K562 (cell line): ENCODE data around the gene CTSF. TPM values are rescaled to one million over a fixed set of nuclear protein-coding genes. Genes with fewer than 3 reads are reported as not detected.

Experiments
- CTBP1 ChIP-seq: fragments of 450-650 bp; IDR thresholded peaks from 2 replicates; pipeline ENCODE4 v1.6.1; 2016; ENCODE audit warnings: borderline replicate concordance
- JUND ChIP-seq, 2 experiments: IDR thresholded peaks; 2 replicates in 1 of 2; 3 replicates in 1 of 2; pipeline ENCODE4 v1.6.1; 2011; ENCODE audit warnings: borderline replicate concordance in 2 of 2, low read depth in 2 of 2, low read length in 2 of 2, improper control_type of control experiment in 1 of 2, missing biosample characterization in 1 of 2, missing genetic modification characterization in 1 of 2, missing genetic modification reagents in 1 of 2
- MCM3 ChIP-seq: fragments of 450-650 bp; IDR thresholded peaks from 2 replicates; pipeline ENCODE4 v1.6.1; 2016
- MEIS2 ChIP-seq: fragments of 450-650 bp; IDR thresholded peaks from 2 replicates; pipeline ENCODE4 v1.6.1; 2014; ENCODE audit warnings: mild to moderate bottlenecking; ENCODE audit not compliant: partially characterized antibody
- NFIC ChIP-seq: fragments of 450-650 bp; IDR thresholded peaks from 2 replicates; pipeline ENCODE4 v1.6.1; 2017; ENCODE audit warnings: mild to moderate bottlenecking, inconsistent platforms
- NR1H2 ChIP-seq: sonication (generic); formaldehyde crosslinking; IDR thresholded peaks from 2 replicates; pipeline ENCODE4 v1.4.0; 2020; ENCODE audit warnings: mild to moderate bottlenecking, missing genetic modification reagents
- POLR2AphosphoS5 ChIP-seq: IDR thresholded peaks from 2 replicates; pipeline ENCODE4 v1.6.1; 2011; ENCODE audit warnings: mild to moderate bottlenecking, low read depth, low read length, moderate library complexity; ENCODE audit not compliant: control insufficient read depth, insufficient read depth
- POLR2B ChIP-seq: fragments of 450-650 bp; IDR thresholded peaks from 2 replicates; pipeline ENCODE4 v1.6.1; 2018; ENCODE audit warnings: low read depth; ENCODE audit not compliant: partially characterized antibody
- PREB ChIP-seq: sonication (generic); formaldehyde crosslinking; IDR thresholded peaks from 2 replicates; pipeline ENCODE4 v1.8.1; 2023; ENCODE audit warnings: mild to moderate bottlenecking, missing genetic modification reagents
- PTRF ChIP-seq: fragments of 450-650 bp; IDR thresholded peaks from 2 replicates; pipeline ENCODE4 v1.6.1; 2016; ENCODE audit warnings: mild to moderate bottlenecking, missing genetic modification characterization, missing compliant biosample characterization
- RB1 ChIP-seq: fragments of 450-650 bp; IDR thresholded peaks from 2 replicates; pipeline ENCODE4 v1.6.1; 2017; ENCODE audit warnings: low read depth, mild to moderate bottlenecking
- RBM14 ChIP-seq: fragments of 200-400 bp; formaldehyde crosslinking; IDR thresholded peaks from 2 replicates; pipeline ENCODE4 v1.6.1; 2018; ENCODE audit warnings: low read depth, mild to moderate bottlenecking, low read length, moderate library complexity, borderline replicate concordance; ENCODE audit not compliant: insufficient read depth
- SRSF7 ChIP-seq: fragments of 200-400 bp; formaldehyde crosslinking; optimal IDR thresholded peaks from 2 replicates; pipeline ENCODE3; 2017; ENCODE audit warnings: mild to moderate bottlenecking, low read depth, low read length
- TAF15 ChIP-seq: fragments of 200-400 bp; formaldehyde crosslinking; IDR thresholded peaks from 2 replicates; pipeline ENCODE4 v1.6.1; 2017; ENCODE audit warnings: mild to moderate bottlenecking, low read depth, low read length, moderate library complexity
- ZFP91 ChIP-seq: sonication (generic); formaldehyde crosslinking; IDR thresholded peaks from 2 replicates; pipeline ENCODE4 v1.8.0; 2022; ENCODE audit warnings: mild to moderate bottlenecking, missing genetic modification reagents
- ZNF263 ChIP-seq: sonication (generic); formaldehyde crosslinking; IDR thresholded peaks from 2 replicates; pipeline ENCODE4 v1.8.0; 2022; ENCODE audit warnings: mild to moderate bottlenecking, missing genetic modification reagents, borderline replicate concordance
- ZNF592 ChIP-seq: fragments of 450-650 bp; IDR thresholded peaks from 2 replicates; pipeline ENCODE4 v1.6.1; 2017; ENCODE audit warnings: antibody characterized with exemption, mild to moderate bottlenecking
- ZNF644 ChIP-seq: fragments of 200-800 bp; sonication (Bioruptor generic); IDR thresholded peaks from 2 replicates; pipeline ENCODE4 v1.6.1; 2016; ENCODE audit warnings: low read depth, missing genetic modification characterization, missing compliant biosample characterization
- ZNF655 ChIP-seq: fragments of 250-450 bp; sonication (Bioruptor Pico); IDR thresholded peaks from 2 replicates; pipeline ENCODE4 v1.5.0; 2021
- polyA plus RNA-seq, 8 experiments: library from polyadenylated mRNA; depleted of rRNA in 4 of 8; stranded (reverse) in 5 of 8; unstranded in 3 of 8; fragments of >200 nt; fragmentation: Nextera tagmentation in 2 of 8; fragmentation: Illumina TruSeq in 1 of 8; extraction: Ambion mirVana in 2 of 8; extraction: Trizol in 1 of 8; gene quantifications; 2 replicates each; pipeline versions ENCODE4 v1.2.1 to v1.2.3, GENCODE V29; 2011 to 2014; ENCODE audit warnings: inconsistent platforms in 1 of 8, missing spikeins in 1 of 8
- total RNA-seq, 7 experiments: library from RNA; depleted of rRNA in 6 of 7; stranded (reverse); fragments of >200 nt in 6 of 7; fragmentation: Illumina TruSeq in 2 of 7; extraction: Trizol in 2 of 7; gene quantifications; 2 replicates each; pipeline versions ENCODE4 v1.2.1 to v1.2.3, GENCODE V29; 2011 to 2021; ENCODE audit warnings: low replicate concordance in 1 of 7

The CTSF gene
- total and polyA plus RNA-seq, 9 of the 15 experiments (the other 6 are each of a cell fraction or from before 2014, with no cell fraction given) = 0.41 to 10.5 (median 3.8) TPM

GRCh38 chr11:66545701-66546367 lies 22.6 kb downstream of the CTSF start, which contains the start of gene ZDHHC24 (continued):
- no peak for TF ChIP-seq ZNF592
- no peak for TF ChIP-seq MCM3
- TF ChIP-seq TAF15 = no peak
- TF ChIP-seq NR1H2 (CRISPR knock-in tag) = 0 out of 2 replicates have a peak, but pooled peaks have one; percentile 52
- TF ChIP-seq ZNF644 (tag) = no peak
- TF ChIP-seq MEIS2 = peak; percentile 86
- no peak for TF ChIP-seq ZNF655
- TF ChIP-seq PTRF (tag) = no peak
- TF ChIP-seq POLR2B = no peak
- TF ChIP-seq JUND (IDR thresholded peaks at IDR 0.05; ENCODE audit: borderline replicate concordance, low read depth, low read length) = peak; percentile 11; the same call in 1 of the 2 replicates
- TF ChIP-seq JUND (tag; IDR thresholded peaks at IDR 0.05; ENCODE audit: borderline replicate concordance, low read depth, low read length) = no peak; the same call in 2 of the 3 replicates
- TF ChIP-seq POLR2AphosphoS5 = peak; percentile 60
- peak; percentile 87 for TF ChIP-seq CTBP1
- TF ChIP-seq RBM14 = no peak
- TF ChIP-seq RB1 = peak; percentile 81
- TF ChIP-seq PREB = no peak
- no peak for TF ChIP-seq SRSF7
- no peak for TF ChIP-seq ZFP91 (CRISPR knock-in tag)
- TF ChIP-seq NFIC = peak; percentile 88
- peak; percentile 80 for TF ChIP-seq ZNF263 (CRISPR knock-in tag)
